Endodermal cell (in vitro differentiated cells): ENCODE data around the gene SLX9. TPM values are rescaled to one million over a fixed set of nuclear protein-coding genes. Genes with fewer than 3 reads are reported as not detected.

Experiments used
- DNase-seq: peaks from one replicate; pipeline ENCODE4 v3.0.0-alpha.2; 2017
- H3K27ac ChIP-seq: 2 replicates; pipeline ENCODE4 v1.5.1; 2013; ENCODE audit warnings: mild to moderate bottlenecking, low read depth, low read length, moderate library complexity
- H3K27me3 ChIP-seq: 2 replicates; pipeline ENCODE4 v1.6.1; 2013; ENCODE audit warnings: mild to moderate bottlenecking, low read length, moderate library complexity; ENCODE audit not compliant: insufficient read depth, control insufficient read depth, poor library complexity, severe bottlenecking
- H3K36me3 ChIP-seq: 2 replicates; pipeline ENCODE4 v1.7.0; 2013; ENCODE audit warnings: mild to moderate bottlenecking, low read length, moderate library complexity; ENCODE audit not compliant: control insufficient read depth, insufficient read depth
- H3K4me1 ChIP-seq: one replicate; pipeline ENCODE4 v1.7.0; 2013; ENCODE audit warnings: low read length; ENCODE audit not compliant: control insufficient read depth, insufficient read depth
- H3K4me3 ChIP-seq: 2 replicates; pipeline ENCODE4 v1.5.1; 2013; ENCODE audit warnings: mild to moderate bottlenecking, low read length, moderate library complexity
- H3K9ac ChIP-seq: 2 replicates; pipeline ENCODE4 v1.6.1; 2013; ENCODE audit warnings: mild to moderate bottlenecking, low read length, moderate library complexity; ENCODE audit not compliant: poor library complexity, severe bottlenecking; ENCODE audit errors: extremely low read depth
- H3K9me3 ChIP-seq: 2 replicates; pipeline ENCODE4 v1.6.1; 2013; ENCODE audit warnings: mild to moderate bottlenecking, low read length, moderate library complexity; ENCODE audit not compliant: control insufficient read depth
- H3K27ac Mint-ChIP-seq: 2 replicates; pipeline ENCODE4 v1.8.0; 2020; ENCODE audit warnings: mixed read lengths
- H3K27me3 Mint-ChIP-seq: 2 replicates; pipeline ENCODE4 v1.8.0; 2021; ENCODE audit warnings: mild to moderate bottlenecking, mixed read lengths; ENCODE audit not compliant: insufficient read depth
- H3K36me3 Mint-ChIP-seq: 2 replicates; pipeline ENCODE4 v1.8.0; 2020; ENCODE audit warnings: low read depth, mixed read lengths
- H3K4me1 Mint-ChIP-seq: 2 replicates; pipeline ENCODE4 v1.8.0; 2020; ENCODE audit warnings: mixed read lengths
- H3K4me3 Mint-ChIP-seq: 2 replicates; pipeline ENCODE4 v1.8.0; 2020; ENCODE audit warnings: mild to moderate bottlenecking, moderate library complexity, mixed read lengths
- H3K9me3 Mint-ChIP-seq: 2 replicates; pipeline ENCODE4 v1.8.0; 2020; ENCODE audit warnings: mild to moderate bottlenecking, mixed read lengths
- WGBS, 2 experiments: methylation state at CpG; one replicate each; pipeline versions ENCODE4 v1.1.5 to v1.1.7; 2013; ENCODE audit warnings: missing lambda C conversion rate in 2 of 2, mixed read lengths in 1 of 2; ENCODE audit not compliant: insufficient coverage in 1 of 2, insufficient read length in 1 of 2; 5-methylcytosine and 5-hydroxymethylcytosine counted together
- total RNA-seq, 2 donors: library from RNA; stranded (reverse); fragmentation: NEBNext Ultra II Directional in 1 of 2; extraction: Animal tissue kit (Norgen Biotek cat#: 25700) in 1 of 2; gene quantifications; 2 replicates in 1 of 2; 3 replicates in 1 of 2; pipeline ENCODE4 v1.2.1, GENCODE V29; 2021
- TF ChIP-seq, protein P1 (sequence below): fragments of 200-600 bp; sonication (generic); conservative IDR thresholded peaks from 2 replicates; pipeline ENCODE4 v1.5.0; 2021; ENCODE audit warnings: antibody characterized with exemption, mild to moderate bottlenecking

The SLX9 gene
- total RNA-seq, 2 donors from 2014 or later, result 38.0 to 48.9 TPM

DNA sequence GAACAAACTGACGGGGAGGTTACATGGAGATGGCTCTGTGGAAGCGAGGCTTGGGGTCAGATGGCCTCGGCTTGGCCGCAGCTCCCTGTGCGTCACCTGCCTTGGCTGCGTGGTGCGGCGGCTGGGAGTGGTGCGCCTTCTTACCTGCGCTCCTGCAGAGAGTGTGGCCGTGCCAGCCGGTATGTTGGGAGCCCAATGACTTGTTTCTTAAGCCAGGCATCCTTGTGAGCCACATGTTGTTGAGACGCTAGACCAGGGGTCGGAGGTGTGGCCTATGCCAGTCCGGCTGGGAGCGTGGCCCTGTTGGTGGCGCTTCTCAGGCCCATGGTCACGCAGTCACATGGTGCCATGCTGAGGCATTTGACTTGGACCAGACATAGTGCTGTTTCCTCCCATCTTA is 10.5 kb downstream of the SLX9 start:
- no peaks in the 10 kb centered on the region for H3K9me3 ChIP-seq
- H3K4me3 Mint-ChIP-seq, result no peak overlapping the region
- no peak overlapping the region for H3K27ac ChIP-seq
- H3K27me3 Mint-ChIP-seq, result no peaks in the 10 kb centered on the region
- no peaks in the 10 kb centered on the region for H3K4me1 ChIP-seq
- no peak overlapping the region for H3K9ac ChIP-seq
- WGBS, 2 experiments, result 95 to 99% methylated on average over 17 to 18 of the region's 18 CpGs
- H3K4me1 Mint-ChIP-seq, result no peaks in the 10 kb centered on the region
- H3K9me3 Mint-ChIP-seq, result no peaks in the 10 kb centered on the region
- H3K36me3 Mint-ChIP-seq, result peaks cover 11% of the 10 kb centered on the region
- peaks cover 17% of the 10 kb centered on the region for H3K36me3 ChIP-seq
- H3K4me3 ChIP-seq, result no peak overlapping the region
- no peak for DNase-seq
- H3K27ac Mint-ChIP-seq, result no peak overlapping the region
- TF ChIP-seq, protein P1, sequence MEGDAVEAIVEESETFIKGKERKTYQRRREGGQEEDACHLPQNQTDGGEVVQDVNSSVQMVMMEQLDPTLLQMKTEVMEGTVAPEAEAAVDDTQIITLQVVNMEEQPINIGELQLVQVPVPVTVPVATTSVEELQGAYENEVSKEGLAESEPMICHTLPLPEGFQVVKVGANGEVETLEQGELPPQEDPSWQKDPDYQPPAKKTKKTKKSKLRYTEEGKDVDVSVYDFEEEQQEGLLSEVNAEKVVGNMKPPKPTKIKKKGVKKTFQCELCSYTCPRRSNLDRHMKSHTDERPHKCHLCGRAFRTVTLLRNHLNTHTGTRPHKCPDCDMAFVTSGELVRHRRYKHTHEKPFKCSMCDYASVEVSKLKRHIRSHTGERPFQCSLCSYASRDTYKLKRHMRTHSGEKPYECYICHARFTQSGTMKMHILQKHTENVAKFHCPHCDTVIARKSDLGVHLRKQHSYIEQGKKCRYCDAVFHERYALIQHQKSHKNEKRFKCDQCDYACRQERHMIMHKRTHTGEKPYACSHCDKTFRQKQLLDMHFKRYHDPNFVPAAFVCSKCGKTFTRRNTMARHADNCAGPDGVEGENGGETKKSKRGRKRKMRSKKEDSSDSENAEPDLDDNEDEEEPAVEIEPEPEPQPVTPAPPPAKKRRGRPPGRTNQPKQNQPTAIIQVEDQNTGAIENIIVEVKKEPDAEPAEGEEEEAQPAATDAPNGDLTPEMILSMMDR, result no peak
- H3K27me3 ChIP-seq, result no peaks in the 10 kb centered on the region

DNA sequence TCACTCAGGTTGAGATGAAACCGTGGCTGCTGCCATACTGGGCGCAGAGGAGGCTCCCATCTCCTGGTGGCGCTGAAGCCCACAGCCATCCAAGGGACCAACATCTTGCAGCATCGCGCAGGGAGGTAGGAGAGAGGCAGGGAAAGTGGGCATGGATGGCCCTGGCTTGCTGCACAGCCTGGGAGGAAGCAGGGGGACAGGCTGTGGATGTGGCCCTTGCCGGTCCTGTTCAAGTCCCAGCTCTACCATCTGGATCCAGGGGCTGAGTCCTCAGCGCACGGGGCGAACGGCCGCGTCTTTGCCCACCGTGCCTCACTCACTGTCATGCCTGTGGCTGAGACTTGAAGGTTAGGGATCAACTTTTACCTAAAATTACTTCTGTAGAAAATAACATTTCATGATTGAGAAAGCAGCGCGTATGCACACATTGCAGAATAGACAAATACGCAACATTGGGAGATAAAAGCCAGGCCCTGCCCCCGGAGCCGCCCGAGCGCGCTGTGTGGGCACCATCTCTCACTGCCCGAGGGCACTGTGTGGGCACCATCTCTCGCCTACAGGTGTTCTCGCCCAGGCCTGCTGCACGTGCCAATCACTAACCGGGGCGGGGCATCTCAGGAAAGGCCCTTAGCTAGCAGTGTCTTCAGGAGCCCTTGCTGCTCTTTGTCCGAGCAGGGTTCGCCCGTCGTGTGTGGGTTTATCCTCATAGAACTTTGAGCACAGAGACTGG is 11.5 kb downstream of the SLX9 start:
- DNase-seq, result no peak
- Mint-ChIP-seq H3K4me1 (no peaks in the 10 kb centered on the region), H3K36me3 (peaks cover 13% of the 10 kb centered on the region), H3K4me3 (no peak overlapping the region), H3K27me3 (no peaks in the 10 kb centered on the region), H3K27ac (no peak overlapping the region), H3K9me3 (no peaks in the 10 kb centered on the region)
- Histone ChIP-seq H3K27me3 (no peaks in the 10 kb centered on the region), H3K36me3 (peaks cover 11% of the 10 kb centered on the region), H3K9me3 (no peaks in the 10 kb centered on the region), H3K9ac (no peak overlapping the region), H3K27ac (no peak overlapping the region), H3K4me3 (no peak overlapping the region), H3K4me1 (no peaks in the 10 kb centered on the region)
- TF ChIP-seq, protein P1, result no peak
- 94 to 98% methylated on average over 28 to 29 of the region's 31 CpGs for WGBS, 2 experiments

DNA sequence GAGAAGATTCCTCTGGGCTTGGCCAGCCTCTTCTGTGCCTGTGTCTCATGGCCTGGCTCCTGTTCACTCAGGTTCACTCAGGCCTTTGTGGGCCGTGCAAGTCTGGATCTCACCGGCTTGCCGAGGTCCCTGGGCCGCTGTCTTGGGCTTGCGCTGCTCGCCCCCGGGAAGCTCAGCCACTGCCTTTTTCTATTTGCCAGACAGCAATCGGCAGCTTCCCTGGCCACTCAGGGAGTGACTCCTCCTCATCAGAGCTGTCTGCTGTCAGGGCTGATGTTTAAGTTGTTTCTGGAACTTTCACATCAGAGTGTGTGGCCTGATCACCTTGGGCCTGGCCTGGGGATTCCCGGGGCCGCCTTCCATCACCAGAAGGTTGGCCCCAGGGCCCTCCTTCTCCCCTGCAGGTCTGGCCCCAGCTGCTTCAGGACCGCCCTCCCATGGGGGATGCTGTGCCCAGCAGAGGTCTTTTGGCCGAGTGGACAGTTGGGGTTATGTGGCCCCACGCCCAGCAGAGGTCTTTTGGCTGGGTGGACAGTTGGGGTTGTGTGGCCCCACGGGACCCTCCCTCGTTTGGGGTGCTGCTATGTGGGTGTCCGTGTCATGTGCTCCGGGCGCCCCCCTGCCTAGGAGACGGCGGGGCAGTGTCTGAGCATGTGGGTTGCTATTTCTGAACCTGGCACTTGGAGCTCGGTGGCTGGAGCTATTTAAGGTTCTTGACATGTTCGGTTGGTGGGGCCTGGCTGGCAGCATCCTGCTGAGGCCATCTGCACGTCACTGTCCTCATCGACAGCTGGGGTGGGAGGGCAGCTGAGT is 12.5 kb downstream of the SLX9 start:
- H3K9me3 Mint-ChIP-seq, result no peaks in the 10 kb centered on the region
- no peaks in the 10 kb centered on the region for H3K4me1 ChIP-seq
- H3K27ac Mint-ChIP-seq, result peak overlapping the region; percentile 70
- H3K9ac ChIP-seq, result no peak overlapping the region
- H3K27me3 Mint-ChIP-seq, result no peaks in the 10 kb centered on the region
- 88 to 99% methylated on average over 7 to 24 of the region's 24 CpGs for WGBS, 2 experiments
- H3K27ac ChIP-seq, result no peak overlapping the region
- H3K4me3 ChIP-seq, result no peak overlapping the region
- H3K36me3 ChIP-seq, result peaks cover 13% of the 10 kb centered on the region
- TF ChIP-seq, protein P1, result no peak
- H3K27me3 ChIP-seq, result no peaks in the 10 kb centered on the region
- no peak for DNase-seq
- H3K4me1 Mint-ChIP-seq, result no peaks in the 10 kb centered on the region
- no peak overlapping the region for H3K4me3 Mint-ChIP-seq
- H3K36me3 Mint-ChIP-seq, result peaks cover 15% of the 10 kb centered on the region
- no peaks in the 10 kb centered on the region for H3K9me3 ChIP-seq
